GM23338 (cell line): Measurements from ENCODE around the gene COX7A2. TPM values are rescaled to one million over a fixed set of nuclear protein-coding genes. Genes with fewer than 3 reads are reported as not detected.
A peak's percentile ranks its signal among the peaks of the same experiment; 100 is the strongest.

ENCODE experiments used
- ATAC-seq: fragments of 200-7000 bp; cut with Tn5 transposase; 3 replicates; pipeline ENCODE4 v1.9.1; 2020
- DNase-seq: peaks from one replicate; pipeline ENCODE4 v3.0.0-alpha.2; 2015; ENCODE audit warnings: low spot score
- H2AFZ ChIP-seq: fragments of 200-600 bp; sonication (generic); 2 replicates; pipeline ENCODE4 v1.8.0; 2016; ENCODE audit warnings: antibody characterized with exemption, mild to moderate bottlenecking, moderate library complexity
- H3F3A ChIP-seq: fragments of 200-600 bp; sonication (generic); replicated peaks from 2 replicates; pipeline ENCODE4 v1.8.0; 2017; ENCODE audit warnings: antibody characterized with exemption, mixed run types, low read depth
- H3K27ac ChIP-seq: fragments of 200-600 bp; sonication (generic); 2 replicates; pipeline ENCODE4 v1.6.1; 2016; ENCODE audit warnings: low read depth
- H3K27me3 ChIP-seq: fragments of 200-600 bp; sonication (generic); 2 replicates; pipeline ENCODE4 v1.8.0; 2016; ENCODE audit warnings: mild to moderate bottlenecking, mixed run types, moderate library complexity; ENCODE audit not compliant: insufficient read depth
- H3K36me3 ChIP-seq: fragments of 200-600 bp; sonication (generic); 2 replicates; pipeline ENCODE4 v1.8.0; 2016; ENCODE audit warnings: mild to moderate bottlenecking; ENCODE audit not compliant: insufficient read depth
- H3K4me1 ChIP-seq: fragments of 200-600 bp; sonication (generic); 2 replicates; pipeline ENCODE4 v1.8.0; 2016; ENCODE audit warnings: mild to moderate bottlenecking, moderate library complexity; ENCODE audit not compliant: insufficient read depth
- H3K4me2 ChIP-seq: fragments of 200-600 bp; sonication (generic); 2 replicates; pipeline ENCODE4 v1.7.1; 2017; ENCODE audit warnings: mixed run types
- H3K4me3 ChIP-seq: fragments of 200-600 bp; sonication (generic); 2 replicates; pipeline ENCODE4 v1.6.1; 2016; ENCODE audit warnings: mixed run types
- H3K79me2 ChIP-seq: fragments of 200-600 bp; sonication (generic); replicated peaks from 2 replicates; pipeline ENCODE4 v1.8.0; 2017; ENCODE audit warnings: mild to moderate bottlenecking; ENCODE audit not compliant: insufficient read depth
- H3K9me2 ChIP-seq: fragments of 200-600 bp; sonication (generic); 2 replicates; pipeline ENCODE4 v1.8.0; 2017; ENCODE audit not compliant: insufficient read depth
- H4K20me1 ChIP-seq: fragments of 200-600 bp; sonication (generic); replicated peaks from 2 replicates; pipeline ENCODE4 v1.8.0; 2017; ENCODE audit warnings: mild to moderate bottlenecking; ENCODE audit not compliant: insufficient read depth
- H3K27ac Mint-ChIP-seq: 2 replicates; pipeline ENCODE4 v1.8.0; 2020; ENCODE audit warnings: inconsistent platforms, mild to moderate bottlenecking, moderate library complexity, mixed read lengths
- H3K27me3 Mint-ChIP-seq: 3 replicates; pipeline ENCODE4 v1.8.0; 2022; ENCODE audit warnings: low read depth, mild to moderate bottlenecking, moderate library complexity, mixed read lengths, inconsistent platforms; ENCODE audit not compliant: insufficient read depth, poor library complexity
- H3K36me3 Mint-ChIP-seq: 3 replicates; pipeline ENCODE4 v1.8.0; 2021; ENCODE audit warnings: low read depth, mild to moderate bottlenecking, inconsistent platforms, moderate library complexity, mixed read lengths
- H3K4me1 Mint-ChIP-seq: 3 replicates; pipeline ENCODE4 v1.8.0; 2020; ENCODE audit warnings: mild to moderate bottlenecking, inconsistent platforms, mixed read lengths
- H3K4me3 Mint-ChIP-seq: 3 replicates; pipeline ENCODE4 v1.8.0; 2021; ENCODE audit warnings: moderate library complexity, mild to moderate bottlenecking, inconsistent platforms, mixed read lengths
- H3K9me3 Mint-ChIP-seq: 3 replicates; pipeline ENCODE4 v1.8.0; 2020; ENCODE audit warnings: moderate library complexity, mild to moderate bottlenecking, inconsistent platforms, mixed read lengths
- CREB1 ChIP-seq: fragments of 250-450 bp; sonication (Bioruptor Pico); IDR thresholded peaks from 2 replicates; pipeline ENCODE4 v1.5.0; 2020; ENCODE audit warnings: low read depth, mild to moderate bottlenecking, moderate library complexity
- CTCF ChIP-seq, 2 experiments: fragments of 200-600 bp in 1 of 2; sonication (generic) in 1 of 2; conservative IDR thresholded peaks; 2 replicates each; pipeline versions ENCODE4 v1.5.1 to v1.6.1; 2016 to 2017; ENCODE audit warnings: antibody characterized with exemption in 2 of 2, low read depth in 2 of 2, mild to moderate bottlenecking in 2 of 2, moderate library complexity in 1 of 2
- EZH2 ChIP-seq: fragments of 200-600 bp; sonication (generic); IDR thresholded peaks from one replicate; pipeline ENCODE4 v1.8.0; 2017; ENCODE audit warnings: antibody characterized with exemption, mild to moderate bottlenecking, low read depth; ENCODE audit not compliant: unreplicated experiment
- EZH2phosphoT487 ChIP-seq: fragments of 200-600 bp; sonication (generic); IDR thresholded peaks from one replicate; pipeline ENCODE4 v1.8.1; 2018; ENCODE audit warnings: antibody characterized with exemption; ENCODE audit not compliant: unreplicated experiment
- NANOG ChIP-seq: IDR thresholded peaks from 2 replicates; pipeline ENCODE4 v1.6.1; 2016; ENCODE audit warnings: antibody characterized with exemption, borderline replicate concordance
- POLR2AphosphoS5 ChIP-seq: IDR thresholded peaks from 2 replicates; pipeline ENCODE4 v1.6.1; 2016; ENCODE audit warnings: antibody characterized with exemption, low read depth
- REST ChIP-seq: IDR thresholded peaks from one replicate; pipeline ENCODE4 v1.6.1; 2018; ENCODE audit warnings: antibody characterized with exemption; ENCODE audit not compliant: unreplicated experiment
- STAT1 ChIP-seq: IDR thresholded peaks from one replicate; pipeline ENCODE4 v1.6.1; 2016; ENCODE audit warnings: antibody characterized with exemption; ENCODE audit not compliant: unreplicated experiment
- ZNF114 ChIP-seq: fragments of 250-450 bp; sonication (Bioruptor Pico); IDR thresholded peaks from 2 replicates; pipeline ENCODE4 v1.5.0; 2020; ENCODE audit warnings: mild to moderate bottlenecking, moderate library complexity
- ZNF331 ChIP-seq: fragments of 250-450 bp; sonication (Bioruptor Pico); IDR thresholded peaks from 2 replicates; pipeline ENCODE4 v1.5.0; 2020; ENCODE audit warnings: low read depth, mild to moderate bottlenecking, moderate library complexity
- ZNF462 ChIP-seq: fragments of 250-450 bp; sonication (Bioruptor Pico); IDR thresholded peaks from 2 replicates; pipeline ENCODE4 v1.5.0; 2020; ENCODE audit warnings: mild to moderate bottlenecking, moderate library complexity
- polyA plus RNA-seq: library from polyadenylated mRNA; unstranded; fragments of >200 nt; fragmentation: Nextera tagmentation; extraction: Ambion mirVana; gene quantifications from 2 replicates; pipeline ENCODE4 v1.2.1, GENCODE V29; 2016
- total RNA-seq: library from RNA; depleted of rRNA; stranded (reverse); fragments of >200 nt; shearing (Covaris generic); gene quantifications from 2 replicates; pipeline ENCODE4 v1.2.3, GENCODE V29; 2014

COX7A2 gene
- total and polyA plus RNA-seq, 2 experiments from 2014 or later, result 93.7 to 963 TPM

- peaks cover 40% of the 10 kb centered on the region for H3K4me1 Mint-ChIP-seq
- no peaks in the 10 kb centered on the region for H3K36me3 ChIP-seq
- no peaks in the 10 kb centered on the region for H3F3A ChIP-seq
- no peaks in the 10 kb centered on the region for H3K9me3 Mint-ChIP-seq
- H3K79me2 ChIP-seq, result peaks cover 78% of the 10 kb centered on the region
- H4K20me1 ChIP-seq, result no peaks in the 10 kb centered on the region; the same call in 1 of the 2 replicates
- peak overlapping the region; percentile 60; the same call in 2 of the 3 replicates for H3K4me3 Mint-ChIP-seq
- H2AFZ ChIP-seq, result no peak overlapping the region
- H3K27me3 ChIP-seq, result no peaks in the 10 kb centered on the region
- H3K4me3 ChIP-seq, result peak overlapping the region; percentile 86
- 0 out of 3 replicates have a peak, but pooled peaks cover 4% of the 10 kb centered on the region for H3K36me3 Mint-ChIP-seq
- TF ChIP-seq EZH2 (no peak), STAT1 (no peak), CTCF (conservative IDR thresholded peaks at IDR 0.05; ENCODE audit: low read depth in 2 of 2) (no peak), NANOG (no peak), ZNF462 (no peak), ZNF114 (CRISPR knock-in tag) (no peak), REST (no peak), POLR2AphosphoS5 (no peak), EZH2phosphoT487 (no peak), ZNF331 (CRISPR knock-in tag) (no peak), CREB1 (CRISPR knock-in tag) (no peak)
- ATAC-seq, result no peak
- H3K9me2 ChIP-seq, result no peaks in the 10 kb centered on the region
- peak overlapping the region; percentile 80 for H3K4me2 ChIP-seq
- peak overlapping the region; percentile 78 for H3K27ac Mint-ChIP-seq
- peaks cover 49% of the 10 kb centered on the region for H3K4me1 ChIP-seq
- no peaks in the 10 kb centered on the region for H3K27me3 Mint-ChIP-seq
- 0 out of 2 replicates have a peak overlapping the region, but pooled peaks have one; percentile 0 for H3K27ac ChIP-seq
- DNase-seq, result no peak
These were observed 38.1 kb upstream of the COX7A2 start for GRCh38 chr6:75281653-75282052.
